CD4-positive, alpha-beta T cell treated with Interleukin-12 subunit alpha and Interleukin-12 subunit beta, for 1 hour (primary cell): ENCODE data around the gene PRKAB1.

Source experiments
- DNase-seq: peaks from one replicate; pipeline ENCODE4 v3.0.0-alpha.2; 2020

The PRKAB1 gene

DNA sequence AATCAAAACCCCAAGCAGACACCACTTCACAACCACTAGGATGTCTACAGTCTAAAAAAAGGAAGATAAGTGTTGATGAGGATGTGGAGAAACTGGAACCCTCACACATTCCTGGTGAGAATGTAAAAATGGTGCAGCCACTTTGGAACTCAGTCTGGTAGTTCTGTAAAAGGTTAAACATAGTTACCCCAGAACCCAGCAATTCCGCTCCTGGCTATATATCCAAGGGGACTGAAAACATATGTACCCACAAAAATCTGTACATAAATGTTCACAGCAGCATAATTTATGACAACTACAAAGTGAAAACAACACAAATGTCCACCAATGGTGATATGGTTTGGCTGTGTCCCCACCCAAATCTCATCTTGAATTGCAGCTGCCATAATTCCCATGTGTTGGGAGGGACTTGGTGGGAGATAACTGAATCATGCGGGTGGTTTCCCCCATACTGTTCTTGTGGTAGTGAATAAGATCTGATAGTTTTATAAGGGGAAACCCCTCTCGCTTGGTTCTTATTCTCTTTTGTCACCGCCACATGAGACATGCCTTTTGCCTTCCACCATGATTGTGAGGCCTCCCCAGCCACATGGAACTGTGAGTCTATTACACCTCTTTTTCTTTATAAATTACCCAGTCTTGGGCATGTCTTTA, 46.8 kb downstream of the PRKAB1 start:
- no peak for DNase-seq

GRCh38 chr12:119715268-119715620, 47.3 kb downstream of the PRKAB1 start:
- DNase-seq, result no peak

DNA sequence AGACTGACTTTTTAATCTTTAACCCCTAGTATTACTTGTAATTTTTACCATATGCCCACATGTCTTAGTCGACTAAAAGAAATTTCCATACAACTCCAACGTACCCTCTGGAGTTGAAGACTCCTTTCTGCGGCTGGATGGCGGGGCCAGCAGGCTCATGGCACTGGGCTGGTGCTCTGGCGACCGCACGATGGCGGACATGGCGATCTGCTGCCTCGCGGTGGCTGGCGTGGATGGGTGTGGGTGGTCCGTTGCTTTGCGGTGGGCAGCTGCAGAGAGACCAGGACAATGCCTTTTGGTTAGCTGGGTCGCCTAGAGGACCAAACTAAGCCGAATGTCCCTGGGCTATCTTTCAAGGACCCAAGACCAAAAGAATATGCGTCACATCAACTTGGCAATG, 50.2 kb downstream of the PRKAB1 start:
- DNase-seq, result no peak

GRCh38 chr12:119720349-119720748, 52.4 kb downstream of the PRKAB1 start:
- DNase-seq, result no peak

- no peak for DNase-seq
Measured at GRCh38 chr12:119721306-119721705, 53.4 kb downstream of the PRKAB1 start.

- DNase-seq, result no peak
Measured at GRCh38 chr12:119725523-119725922, 57.6 kb downstream of the PRKAB1 start.

DNA sequence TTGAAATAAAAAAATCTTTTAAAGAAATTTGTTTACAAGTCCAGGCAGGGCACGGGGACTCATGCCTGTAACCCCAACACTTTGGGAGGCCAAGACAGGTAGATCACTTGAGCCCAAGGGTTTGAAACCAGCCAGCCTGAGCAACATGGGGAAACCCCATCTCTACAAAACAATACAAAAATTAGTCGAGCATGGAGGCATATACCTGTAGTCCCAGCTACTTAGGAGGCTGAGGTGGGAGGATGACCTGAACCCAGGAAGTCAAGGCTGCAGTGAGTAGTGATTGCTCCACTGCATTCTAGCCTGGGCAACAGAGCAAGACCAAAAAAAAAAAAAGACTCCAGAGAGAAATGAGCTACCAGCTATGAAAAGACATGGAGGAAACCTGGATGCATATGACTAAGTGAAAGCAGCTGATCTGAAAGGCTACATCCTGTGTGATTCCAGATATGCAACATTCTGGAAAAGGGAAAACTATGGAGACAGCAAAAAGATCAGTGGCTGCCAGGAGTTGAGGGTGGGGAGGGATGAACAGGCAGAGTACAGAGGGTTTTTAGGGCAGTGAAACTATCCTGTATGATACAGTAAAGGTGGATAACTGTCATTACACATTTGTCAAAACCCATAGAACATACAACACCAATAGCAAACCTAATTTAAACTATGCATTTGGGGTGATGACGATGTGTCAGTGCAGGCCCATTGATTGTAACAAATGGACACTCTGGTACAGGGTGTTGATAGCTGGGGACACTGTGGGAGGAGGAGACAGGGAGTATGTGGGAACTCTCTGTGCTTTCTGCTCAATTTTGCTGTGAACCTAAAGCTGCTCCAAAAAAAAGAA, 59.9 kb downstream of the PRKAB1 start:
- no peak for DNase-seq

GRCh38 chr12:119728444-119728745, 60.5 kb downstream of the PRKAB1 start:
- DNase-seq, result no peak

DNA sequence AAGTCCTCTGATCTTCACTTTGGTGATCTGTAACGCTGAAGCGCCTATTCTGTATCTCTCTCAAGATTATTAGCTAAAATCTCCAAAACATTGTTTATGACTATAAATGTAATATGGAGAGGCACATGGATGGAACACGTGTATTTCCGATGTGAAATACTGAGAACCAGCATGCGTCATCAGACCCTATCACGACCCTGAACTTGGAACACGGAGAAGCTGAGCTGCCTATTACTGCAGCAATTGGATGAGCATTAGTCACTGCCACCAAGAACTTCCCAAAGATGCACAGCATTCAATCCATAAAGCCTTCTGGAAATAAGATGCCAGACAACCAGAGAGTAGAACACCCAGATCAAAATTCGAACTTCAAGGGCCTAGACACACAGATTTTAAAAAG, 61.9 kb downstream of the PRKAB1 start:
- DNase-seq, result no peak

- DNase-seq, result no peak
Measured at GRCh38 chr12:119730381-119730780, 62.4 kb downstream of the PRKAB1 start.
